Smooth muscle cell (in vitro differentiated cells): ENCODE measurements around the gene BRI3BP. TPM values are rescaled to one million over a fixed set of nuclear protein-coding genes. Genes with fewer than 3 reads are reported as not detected.

ENCODE experiments used
- DNase-seq: peaks from one replicate; lab custom pipeline; 2025; ENCODE audit not compliant: unreplicated experiment; lab: John Stamatoyannopoulos, UW
- H2AFZ ChIP-seq: fragments of 200-600 bp; sonication (generic); 2 replicates; pipeline ENCODE4 v1.6.0; 2016; ENCODE audit warnings: antibody characterized with exemption, low read depth, mild to moderate bottlenecking
- H3F3A ChIP-seq: fragments of 200-600 bp; sonication (generic); 2 replicates; pipeline ENCODE4 v1.6.0; 2017; ENCODE audit warnings: antibody characterized with exemption, low read depth
- H3K27ac ChIP-seq: fragments of 200-600 bp; sonication (generic); 2 replicates; pipeline ENCODE4 v1.5.1; 2016; ENCODE audit warnings: low read depth, mild to moderate bottlenecking
- H3K27me3 ChIP-seq: fragments of 200-600 bp; sonication (generic); 2 replicates; pipeline ENCODE4 v1.6.1; 2016; ENCODE audit warnings: low read depth, mild to moderate bottlenecking
- H3K36me3 ChIP-seq: fragments of 200-600 bp; sonication (generic); 2 replicates; pipeline ENCODE4 v1.5.1; 2016; ENCODE audit warnings: low read depth
- H3K4me1 ChIP-seq: fragments of 200-600 bp; sonication (generic); 2 replicates; pipeline ENCODE4 v1.5.1; 2016; ENCODE audit warnings: low read depth
- H3K4me2 ChIP-seq: fragments of 200-600 bp; sonication (generic); 2 replicates; pipeline ENCODE4 v1.6.0; 2016; ENCODE audit warnings: mild to moderate bottlenecking
- H3K4me3 ChIP-seq: fragments of 200-600 bp; sonication (generic); 2 replicates; pipeline ENCODE4 v1.5.1; 2016; ENCODE audit warnings: mild to moderate bottlenecking
- H3K79me2 ChIP-seq: fragments of 200-600 bp; sonication (generic); 2 replicates; pipeline ENCODE4 v1.6.0; 2016; ENCODE audit warnings: low read depth, mild to moderate bottlenecking
- H3K9ac ChIP-seq: fragments of 200-600 bp; sonication (generic); 2 replicates; pipeline ENCODE4 v1.6.0; 2016; ENCODE audit warnings: low read depth
- H3K9me3 ChIP-seq: fragments of 200-600 bp; sonication (generic); replicated peaks from 2 replicates; pipeline ENCODE4 v1.5.1; 2016; ENCODE audit warnings: low read depth
- H4K20me1 ChIP-seq: fragments of 200-600 bp; sonication (generic); 2 replicates; pipeline ENCODE4 v1.6.0; 2016; ENCODE audit warnings: low read depth
- CTCF ChIP-seq: fragments of 200-600 bp; sonication (generic); IDR thresholded peaks from 2 replicates; pipeline ENCODE4 v1.5.1; 2017; ENCODE audit warnings: borderline replicate concordance, mild to moderate bottlenecking, antibody characterized with exemption; ENCODE audit not compliant: insufficient read depth, poor library complexity, severe bottlenecking
- WGBS: methylation state at CpG from one replicate; pipeline ENCODE4 v1.1.7; 2016; ENCODE audit warnings: low lambda C conversion rate; 5-methylcytosine and 5-hydroxymethylcytosine counted together
- polyA plus RNA-seq: library from polyadenylated mRNA; unstranded; fragments of >200 nt; fragmentation: Nextera tagmentation; extraction: Ambion mirVana; gene quantifications from 2 replicates; pipeline ENCODE4 v1.2.1, GENCODE V29; 2016
- total RNA-seq: library from RNA; depleted of rRNA; stranded (reverse); fragments of >200 nt; gene quantifications from 2 replicates; pipeline ENCODE4 v1.2.3, GENCODE V29; 2014

The BRI3BP gene
- total and polyA plus RNA-seq, 2 experiments from 2014 or later = 1.2 to 1.8 TPM

- Histone ChIP-seq H3K4me1 (no peaks in the 10 kb centered on the region), H3K79me2 (no peaks in the 10 kb centered on the region), H3K27me3 (no peaks in the 10 kb centered on the region), H3K9me3 (no peaks in the 10 kb centered on the region), H3K4me3 (no peak overlapping the region), H3K4me2 (no peak overlapping the region), H3K9ac (no peak overlapping the region), H3F3A (no peaks in the 10 kb centered on the region), H3K36me3 (no peaks in the 10 kb centered on the region), H2AFZ (no peak overlapping the region), H4K20me1 (no peaks in the 10 kb centered on the region), H3K27ac (no peak overlapping the region)
- TF ChIP-seq CTCF = no peak
- DNase-seq = no peak
- WGBS = 76% methylated on average over 5 of the region's 5 CpGs
Observed at GRCh38 chr12:125021771-125022170, 28.3 kb downstream of the BRI3BP start.

- no peaks in the 10 kb centered on the region for H3F3A ChIP-seq
- H3K27ac ChIP-seq = no peak overlapping the region
- H3K9me3 ChIP-seq = no peaks in the 10 kb centered on the region
- H3K4me1 ChIP-seq = no peaks in the 10 kb centered on the region
- no peak for TF ChIP-seq CTCF
- H3K27me3 ChIP-seq = no peaks in the 10 kb centered on the region
- no peak for DNase-seq
- H3K4me2 ChIP-seq = no peak overlapping the region
- H3K9ac ChIP-seq = no peak overlapping the region
- 96% methylated on average over 2 of the region's 2 CpGs for WGBS
- H3K36me3 ChIP-seq = no peaks in the 10 kb centered on the region
- H3K4me3 ChIP-seq = no peak overlapping the region
- no peaks in the 10 kb centered on the region for H4K20me1 ChIP-seq
- no peak overlapping the region for H2AFZ ChIP-seq
- H3K79me2 ChIP-seq = no peaks in the 10 kb centered on the region
Observed at GRCh38 chr12:125023065-125023464, 29.6 kb downstream of the BRI3BP start.

GRCh38 chr12:125024949-125025563 lies 31.6 kb downstream of the BRI3BP start:
- WGBS = 96% methylated on average over 43 of the region's 43 CpGs
- H3F3A ChIP-seq = no peaks in the 10 kb centered on the region

More at GRCh38 chr12:125024949-125025563, 31.6 kb downstream of the BRI3BP start:
- no peaks in the 10 kb centered on the region for H3K79me2 ChIP-seq
- H3K4me3 ChIP-seq = no peak overlapping the region
- no peak for TF ChIP-seq CTCF
- H3K4me1 ChIP-seq = no peaks in the 10 kb centered on the region
- H4K20me1 ChIP-seq = no peaks in the 10 kb centered on the region
- no peak overlapping the region for H3K27ac ChIP-seq
- no peak for DNase-seq
- no peak overlapping the region for H2AFZ ChIP-seq
- no peak overlapping the region for H3K9ac ChIP-seq
- H3K27me3 ChIP-seq = no peaks in the 10 kb centered on the region
- H3K36me3 ChIP-seq = no peaks in the 10 kb centered on the region
- H3K4me2 ChIP-seq = no peak overlapping the region
- H3K9me3 ChIP-seq = no peaks in the 10 kb centered on the region
